Osteoblast (primary cell): ENCODE results near the gene SLC34A1. TPM values are rescaled to one million over a fixed set of nuclear protein-coding genes. Genes with fewer than 3 reads are reported as not detected.
A peak's percentile ranks its signal among the peaks of the same experiment; 100 is the strongest.

Experiments
- DNase-seq: peaks from one replicate; pipeline ENCODE4 v3.0.0; 2011; ENCODE audit warnings: low spot score, mixed read lengths; ENCODE audit not compliant: insufficient read length; ENCODE audit errors: missing footprints
- H2AFZ ChIP-seq: 2 replicates; pipeline ENCODE4 v1.6.0; 2011; ENCODE audit warnings: mild to moderate bottlenecking, low read length
- H3K27ac ChIP-seq: 2 replicates; pipeline ENCODE4 v1.5.1; 2011; ENCODE audit warnings: mild to moderate bottlenecking, low read depth, low read length, moderate library complexity
- H3K27me3 ChIP-seq: 2 replicates; pipeline ENCODE4 v1.6.0; 2012; ENCODE audit warnings: mild to moderate bottlenecking, control low read depth, inconsistent platforms, low read length, moderate library complexity; ENCODE audit not compliant: insufficient read depth
- H3K36me3 ChIP-seq: 2 replicates; pipeline ENCODE4 v1.5.1; 2011; ENCODE audit warnings: mild to moderate bottlenecking, low read length, control low read depth, moderate library complexity; ENCODE audit not compliant: insufficient read depth
- H3K4me1 ChIP-seq: 2 replicates; pipeline ENCODE4 v1.5.1; 2011; ENCODE audit warnings: mild to moderate bottlenecking, low read length, control low read depth, moderate library complexity; ENCODE audit not compliant: insufficient read depth
- H3K4me2 ChIP-seq: 2 replicates; pipeline ENCODE4 v1.6.0; 2011; ENCODE audit warnings: mild to moderate bottlenecking, low read length; ENCODE audit not compliant: insufficient read depth
- H3K4me3 ChIP-seq: fragments of 200-600 bp; sonication (generic); 3 replicates; pipeline ENCODE4 v1.5.1; 2012; ENCODE audit warnings: mild to moderate bottlenecking, low read length, inconsistent platforms; ENCODE audit not compliant: insufficient read depth
- H3K79me2 ChIP-seq: 2 replicates; pipeline ENCODE4 v1.6.0; 2012; ENCODE audit warnings: mild to moderate bottlenecking, low read length, control low read depth, inconsistent platforms; ENCODE audit not compliant: insufficient read depth
- H3K9me3 ChIP-seq: 2 replicates; pipeline ENCODE4 v1.5.1; 2011; ENCODE audit warnings: low read depth, low read length, control low read depth
- H4K20me1 ChIP-seq: 2 replicates; pipeline ENCODE4 v1.6.0; 2012; ENCODE audit warnings: mild to moderate bottlenecking, low read length, control low read depth; ENCODE audit not compliant: insufficient read depth
- CTCF ChIP-seq: IDR thresholded peaks from 2 replicates; pipeline ENCODE4 v1.5.1; 2011; ENCODE audit warnings: mild to moderate bottlenecking, low read depth, low read length, moderate library complexity; ENCODE audit errors: extremely low read depth
- total RNA-seq: library from RNA; depleted of rRNA; stranded (reverse); fragments of >200 nt; gene quantifications from 2 replicates; pipeline ENCODE4 v1.2.3, GENCODE V29; 2012

Gene SLC34A1
- total RNA-seq, 1 donor = not detected

- Histone ChIP-seq H3K4me1 (peaks cover 20% of the 10 kb centered on the region), H3K79me2 (peaks cover 30% of the 10 kb centered on the region), H3K9me3 (no peaks in the 10 kb centered on the region), H3K36me3 (peaks cover 2% of the 10 kb centered on the region), H3K27ac (peak overlapping the region; percentile 80), H3K4me2 (peak overlapping the region; percentile 95), H3K4me3 (peak overlapping the region; percentile 84), H4K20me1 (peaks cover 15% of the 10 kb centered on the region), H3K27me3 (no peaks in the 10 kb centered on the region), H2AFZ (peak overlapping the region; percentile 49)
- no peak for TF ChIP-seq CTCF
- peak; percentile 91 for DNase-seq
These were observed 43.1 kb downstream of the SLC34A1 start for GRCh38 chr5:177427211-177427822.

GRCh38 chr5:177427919-177428573 is 43.8 kb downstream of the SLC34A1 start:
- no peak for TF ChIP-seq CTCF
- Histone ChIP-seq H3K79me2 (peaks cover 30% of the 10 kb centered on the region), H3K27ac (no peak overlapping the region), H4K20me1 (peaks cover 15% of the 10 kb centered on the region), H3K36me3 (peaks cover 9% of the 10 kb centered on the region), H3K4me2 (peak overlapping the region; percentile 95), H3K9me3 (no peaks in the 10 kb centered on the region), H3K4me3 (peak overlapping the region; percentile 84), H3K4me1 (peaks cover 20% of the 10 kb centered on the region), H3K27me3 (no peaks in the 10 kb centered on the region), H2AFZ (no peak overlapping the region)
- DNase-seq = peak; percentile 72

GRCh38 chr5:177428574-177429217 is 44.5 kb downstream of the SLC34A1 start:
- Histone ChIP-seq H4K20me1 (peaks cover 15% of the 10 kb centered on the region), H3K27ac (no peak overlapping the region), H2AFZ (no peak overlapping the region), H3K9me3 (no peaks in the 10 kb centered on the region), H3K27me3 (no peaks in the 10 kb centered on the region), H3K4me2 (no peak overlapping the region), H3K36me3 (peaks cover 12% of the 10 kb centered on the region), H3K79me2 (peaks cover 30% of the 10 kb centered on the region), H3K4me1 (peaks cover 20% of the 10 kb centered on the region), H3K4me3 (no peak overlapping the region)
- TF ChIP-seq CTCF = no peak
- DNase-seq = no peak
